CD4-positive, alpha-beta T cell (primary cell): ENCODE measurements around the gene DTD1. TPM values are rescaled to one million over a fixed set of nuclear protein-coding genes. Genes with fewer than 3 reads are reported as not detected.

Source experiments
- ATAC-seq: fragments of 200-7000 bp; cut with Tn5 transposase; one replicate; pipeline ENCODE4 v1.10.0; 2022; ENCODE audit warnings: mild to moderate bottlenecking; ENCODE audit not compliant: poor library complexity
- CTCF ChIA-PET: fragments of 350-600 bp; sonication (Branson Sonifier 250); formaldehyde crosslinking; loops from one replicate; lab custom pipeline; 2021; ENCODE audit warnings: antibody characterized with exemption, inconsistent platforms; lab: Charles Lee
- POLR2A ChIA-PET: fragments of 350-600 bp; sonication (Branson Sonifier 250); formaldehyde crosslinking; loops from one replicate; lab custom pipeline; 2021; ENCODE audit warnings: antibody characterized with exemption, inconsistent platforms; lab: Charles Lee
- DNase-seq, 14 experiments: peaks; one replicate each; pipeline ENCODE4 v3.0.0-alpha.2; 2013 to 2020; ENCODE audit warnings: mixed read lengths in 2 of 14
- H3K27ac ChIP-seq, 2 donors: one replicate each; pipeline versions ENCODE4 v1.5.1 to v1.7.0; 2013; ENCODE audit warnings: low read length in 2 of 2, low read depth in 1 of 2, mild to moderate bottlenecking in 1 of 2
- H3K27me3 ChIP-seq, 2 experiments: 1 replicate in 1 of 2; 2 replicates in 1 of 2; pipeline versions ENCODE4 v1.6.1 to v1.7.0; 2013; ENCODE audit warnings: low read length in 2 of 2, control low read depth in 1 of 2, mild to moderate bottlenecking in 1 of 2, moderate library complexity in 1 of 2; ENCODE audit not compliant: insufficient read depth in 2 of 2, control insufficient read depth in 1 of 2
- H3K36me3 ChIP-seq: one replicate; pipeline ENCODE4 v1.6.1; 2013; ENCODE audit warnings: low read length, control low read depth; ENCODE audit not compliant: insufficient read depth
- H3K4me1 ChIP-seq: one replicate; pipeline ENCODE4 v1.6.1; 2013; ENCODE audit warnings: low read length, control low read depth; ENCODE audit not compliant: insufficient read depth
- H3K4me3 ChIP-seq: one replicate; pipeline ENCODE4 v1.5.1; 2013; ENCODE audit warnings: mild to moderate bottlenecking, low read length, moderate library complexity
- H3K9me3 ChIP-seq, 2 experiments: 1 replicate in 1 of 2; 2 replicates in 1 of 2; pipeline versions ENCODE4 v1.6.1 to v1.7.0; 2013; ENCODE audit warnings: low read length in 2 of 2, mild to moderate bottlenecking in 2 of 2, control low read depth in 1 of 2, moderate library complexity in 1 of 2; ENCODE audit not compliant: control insufficient read depth in 1 of 2, insufficient read depth in 1 of 2
- H3K27ac Mint-ChIP-seq: one replicate; pipeline ENCODE4 v1.8.0; 2020; ENCODE audit warnings: mixed read lengths
- H3K27me3 Mint-ChIP-seq: one replicate; pipeline ENCODE4 v1.8.0; 2021; ENCODE audit warnings: mixed read lengths
- H3K36me3 Mint-ChIP-seq: one replicate; pipeline ENCODE4 v1.8.0; 2021; ENCODE audit warnings: low read depth, mixed read lengths
- H3K4me1 Mint-ChIP-seq: one replicate; pipeline ENCODE4 v1.8.0; 2021; ENCODE audit warnings: low read depth, mixed read lengths
- H3K4me3 Mint-ChIP-seq: one replicate; pipeline ENCODE4 v1.8.0; 2020; ENCODE audit warnings: mild to moderate bottlenecking, mixed read lengths
- H3K9me3 Mint-ChIP-seq: one replicate; pipeline ENCODE4 v1.8.0; 2020; ENCODE audit warnings: mixed read lengths
- intact Hi-C, 2 experiments: fragments of 100-400 bp; cut with DNase I in 1 of 2; cut with micrococcal nuclease in 1 of 2; formaldehyde crosslinking; loops; one replicate each; pipeline versions ENCODE4 v1.15.1 to v1.9.0; 2023 to 2025; cut with DNase I, micrococcal nuclease
- total RNA-seq, 174 experiments: library from RNA in 2 of 174; stranded (reverse) in 2 of 174; gene quantifications; one replicate each; pipeline ENCODE4 v1.2.3 and lab custom pipeline; 2021 to 2026
- TF ChIP-seq, protein P1 (sequence below): fragments of 200-600 bp; IDR thresholded peaks from one replicate; pipeline ENCODE4 v1.8.0; 2022; ENCODE audit warnings: antibody characterized with exemption, mild to moderate bottlenecking

Gene DTD1
- total RNA-seq, 2 experiments from 2014 or later = 15.4 to 16.1 TPM

- POLR2A ChIA-PET = no interaction called here
- H3K27me3 ChIP-seq = no peaks in the 10 kb centered on the region
- H3K27ac Mint-ChIP-seq = no peak overlapping the region
- no peak for ATAC-seq
- H3K9me3 Mint-ChIP-seq = no peaks in the 10 kb centered on the region
- H3K36me3 Mint-ChIP-seq = peaks cover 20% of the 10 kb centered on the region
- CTCF ChIA-PET = no interaction called here
- TF ChIP-seq, protein P1, sequence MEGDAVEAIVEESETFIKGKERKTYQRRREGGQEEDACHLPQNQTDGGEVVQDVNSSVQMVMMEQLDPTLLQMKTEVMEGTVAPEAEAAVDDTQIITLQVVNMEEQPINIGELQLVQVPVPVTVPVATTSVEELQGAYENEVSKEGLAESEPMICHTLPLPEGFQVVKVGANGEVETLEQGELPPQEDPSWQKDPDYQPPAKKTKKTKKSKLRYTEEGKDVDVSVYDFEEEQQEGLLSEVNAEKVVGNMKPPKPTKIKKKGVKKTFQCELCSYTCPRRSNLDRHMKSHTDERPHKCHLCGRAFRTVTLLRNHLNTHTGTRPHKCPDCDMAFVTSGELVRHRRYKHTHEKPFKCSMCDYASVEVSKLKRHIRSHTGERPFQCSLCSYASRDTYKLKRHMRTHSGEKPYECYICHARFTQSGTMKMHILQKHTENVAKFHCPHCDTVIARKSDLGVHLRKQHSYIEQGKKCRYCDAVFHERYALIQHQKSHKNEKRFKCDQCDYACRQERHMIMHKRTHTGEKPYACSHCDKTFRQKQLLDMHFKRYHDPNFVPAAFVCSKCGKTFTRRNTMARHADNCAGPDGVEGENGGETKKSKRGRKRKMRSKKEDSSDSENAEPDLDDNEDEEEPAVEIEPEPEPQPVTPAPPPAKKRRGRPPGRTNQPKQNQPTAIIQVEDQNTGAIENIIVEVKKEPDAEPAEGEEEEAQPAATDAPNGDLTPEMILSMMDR = no peak
- peaks cover 0 to 4% of the 10 kb centered on the region in 2 experiments for H3K9me3 ChIP-seq
- no peaks in the 10 kb centered on the region for H3K36me3 ChIP-seq
- no peak overlapping the region for H3K4me3 ChIP-seq
- peaks cover 32% of the 10 kb centered on the region for H3K4me1 Mint-ChIP-seq
- H3K4me3 Mint-ChIP-seq = no peak overlapping the region
- intact Hi-C loops = no loop called here
- no peak overlapping the region for H3K27ac ChIP-seq
- H3K27me3 Mint-ChIP-seq = no peaks in the 10 kb centered on the region
- no peak for DNase-seq
- H3K4me1 ChIP-seq = no peaks in the 10 kb centered on the region
Measured at GRCh38 chr20:18724788-18725464, 137.1 kb downstream of the DTD1 start.

GRCh38 chr20:18727032-18727508, 139.2 kb downstream of the DTD1 start:
- CTCF ChIA-PET = no interaction called here
- intact Hi-C loops = no loop called here
- no peaks in the 10 kb centered on the region for H3K27me3 Mint-ChIP-seq

GRCh38 chr20:18728165-18728869, 140.5 kb downstream of the DTD1 start:
- CTCF ChIA-PET = no interaction called here
- H3K9me3 ChIP-seq = no peaks in the 10 kb centered on the region
- intact Hi-C loops = no loop called here
- peaks cover 30% of the 10 kb centered on the region for H3K4me1 Mint-ChIP-seq
- H3K4me1 ChIP-seq = no peaks in the 10 kb centered on the region
- no peak for ATAC-seq
- no peak overlapping the region for H3K4me3 Mint-ChIP-seq
- H3K36me3 Mint-ChIP-seq = no peaks in the 10 kb centered on the region
- POLR2A ChIA-PET = no interaction called here
- H3K27me3 Mint-ChIP-seq = no peaks in the 10 kb centered on the region
- no peak overlapping the region for H3K27ac Mint-ChIP-seq
- no peak for DNase-seq
- H3K36me3 ChIP-seq = no peaks in the 10 kb centered on the region
- H3K4me3 ChIP-seq = no peak overlapping the region
- TF ChIP-seq, protein P1 = no peak
- H3K27ac ChIP-seq = no peak overlapping the region
- H3K27me3 ChIP-seq = no peaks in the 10 kb centered on the region
- no peaks in the 10 kb centered on the region for H3K9me3 Mint-ChIP-seq

More at GRCh38 chr20:18727032-18727508, 139.2 kb downstream of the DTD1 start:
- H3K9me3 Mint-ChIP-seq = no peaks in the 10 kb centered on the region
- Histone ChIP-seq H3K4me3 (no peak overlapping the region), H3K36me3 (no peaks in the 10 kb centered on the region), H3K4me1 (no peaks in the 10 kb centered on the region), H3K27ac (no peak overlapping the region), H3K9me3 (no peaks in the 10 kb centered on the region), H3K27me3 (no peaks in the 10 kb centered on the region)
- TF ChIP-seq, protein P1 = no peak
- H3K4me3 Mint-ChIP-seq = no peak overlapping the region
- H3K4me1 Mint-ChIP-seq = peaks cover 30% of the 10 kb centered on the region
- POLR2A ChIA-PET = no interaction called here
- H3K27ac Mint-ChIP-seq = no peak overlapping the region
- ATAC-seq = no peak
- no peak for DNase-seq
- peaks cover 5% of the 10 kb centered on the region for H3K36me3 Mint-ChIP-seq
